ENCODE results near the gene HOXA13. TPM values are rescaled to one million over a fixed set of nuclear protein-coding genes. Genes with fewer than 3 reads are reported as not detected.

The HOXA13 gene
- total RNA-seq, 2 donors from 2014 or later: 0.14 TPM; not detected in 1

DNA sequence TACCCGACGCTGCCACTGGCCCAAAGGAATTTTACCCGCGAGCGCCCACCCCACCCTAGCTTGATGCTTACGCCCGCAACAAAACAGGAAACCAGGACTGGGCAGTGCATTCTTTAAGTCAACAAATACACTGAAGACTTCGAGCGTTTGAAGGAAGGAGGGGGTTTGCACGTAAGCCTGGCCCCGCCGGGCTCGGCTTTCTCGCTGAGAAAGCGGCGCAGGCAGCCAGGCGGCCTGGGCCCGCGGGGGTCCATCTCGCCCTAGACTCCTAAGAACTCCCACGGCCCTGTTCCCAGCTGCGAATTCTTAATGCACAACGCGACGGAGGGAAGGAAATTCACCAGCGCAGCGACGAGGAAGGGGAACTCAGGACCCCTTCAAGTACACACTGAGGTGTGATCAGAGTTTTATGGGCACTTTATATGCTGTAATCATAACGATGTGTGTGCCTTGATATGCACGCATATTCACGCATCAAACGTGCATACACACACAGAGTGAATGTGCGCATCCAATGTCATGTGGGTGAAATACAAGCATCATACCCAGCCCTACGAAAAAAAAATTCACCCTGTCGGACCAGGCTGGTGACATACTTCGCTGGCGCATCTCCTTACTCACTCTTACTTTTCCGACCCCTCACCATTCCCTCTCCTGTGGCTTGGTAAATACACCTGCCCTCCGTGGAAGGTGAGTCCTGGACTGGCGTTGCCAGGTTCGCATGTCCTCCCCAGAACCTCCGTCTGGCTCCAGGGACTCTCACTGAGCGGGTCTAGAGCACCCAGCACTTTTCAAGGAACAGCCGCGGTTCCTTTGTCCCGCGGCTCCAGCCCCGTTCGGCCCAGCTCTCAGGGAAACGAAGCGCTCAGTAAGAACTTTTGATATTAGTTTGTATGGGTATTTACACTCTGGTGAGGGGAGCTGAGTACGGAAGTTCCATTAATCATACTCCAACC, 5.7 kb upstream of the HOXA13 start:
- Histone ChIP-seq H3K4me3 (peak overlapping the region; percentile 44), H3K27me3 (replicated peaks; ENCODE audit: insufficient read depth) (peaks cover 53% of the 10 kb centered on the region), H3K9me3 (no peaks in the 10 kb centered on the region), H3K36me3 (no peaks in the 10 kb centered on the region), H3K4me1 (ENCODE audit: control insufficient read depth in 1 of 2, low read depth in 2 of 2) (peaks cover 12 to 30% of the 10 kb centered on the region in 2 donors), H3K27ac (no peak overlapping the region)
- TF ChIP-seq CTCF (IDR thresholded peaks at IDR 0.05): no peak
- ATAC-seq (ENCODE audit: insufficient number of reproducible peaks, low FRiP score, low read depth): no peak
- no peak for DNase-seq (ENCODE audit: low spot score)

- Histone ChIP-seq H3K4me1 (ENCODE audit: control insufficient read depth in 1 of 2, low read depth in 2 of 2) (peaks cover 16 to 34% of the 10 kb centered on the region in 2 donors), H3K27ac (no peak overlapping the region), H3K9me3 (no peaks in the 10 kb centered on the region), H3K27me3 (replicated peaks; ENCODE audit: insufficient read depth) (peaks cover 58% of the 10 kb centered on the region), H3K4me3 (peak overlapping the region; percentile 44), H3K36me3 (no peaks in the 10 kb centered on the region)
- DNase-seq (ENCODE audit: low spot score) (no peak), ATAC-seq (ENCODE audit: insufficient number of reproducible peaks, low FRiP score, low read depth) (no peak)
- no peak for TF ChIP-seq CTCF (IDR thresholded peaks at IDR 0.05)
Measured at GRCh38 chr7:27204851-27205322, 5.0 kb upstream of the HOXA13 start.

- Histone ChIP-seq H3K4me3 (no peak overlapping the region), H3K27me3 (replicated peaks; ENCODE audit: insufficient read depth) (peaks cover 60% of the 10 kb centered on the region), H3K4me1 (ENCODE audit: control insufficient read depth in 1 of 2, low read depth in 2 of 2) (peaks cover 16 to 38% of the 10 kb centered on the region in 2 donors), H3K9me3 (no peaks in the 10 kb centered on the region), H3K36me3 (no peaks in the 10 kb centered on the region), H3K27ac (no peak overlapping the region)
- DNase-seq (ENCODE audit: low spot score) (no peak), ATAC-seq (ENCODE audit: insufficient number of reproducible peaks, low FRiP score, low read depth) (no peak)
- TF ChIP-seq CTCF (IDR thresholded peaks at IDR 0.05): no peak
Measured at GRCh38 chr7:27203964-27204594, 4.2 kb upstream of the HOXA13 start.

DNA sequence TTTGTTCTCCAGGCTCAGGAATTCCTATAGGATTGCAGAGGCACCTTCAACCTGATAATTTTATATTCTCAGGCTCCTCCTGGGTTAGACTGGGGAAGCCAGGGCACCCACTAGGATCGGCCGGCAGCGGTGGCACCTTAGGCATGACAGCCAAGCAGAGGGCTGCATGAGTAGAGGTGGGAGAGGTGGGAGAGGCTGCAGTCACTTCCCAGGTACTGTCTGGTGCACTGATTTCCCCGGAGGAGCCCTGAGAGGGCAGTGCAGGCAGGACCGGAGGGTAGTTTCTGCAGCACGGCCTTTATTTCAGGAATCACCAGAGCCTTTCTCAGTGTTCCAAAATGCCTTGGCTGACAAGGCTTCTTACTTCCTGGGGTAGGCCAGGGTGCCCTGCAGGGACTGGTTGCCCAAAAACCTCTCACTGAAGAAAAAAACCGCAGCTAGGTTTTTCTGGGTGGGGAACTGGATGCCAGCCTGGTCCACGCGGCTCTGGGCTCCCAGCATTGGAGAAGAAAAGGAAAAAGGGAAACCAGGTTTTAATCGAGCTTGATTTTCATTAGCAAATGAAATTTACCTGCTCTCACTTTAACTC, 3.6 kb upstream of the HOXA13 start:
- no peaks in the 10 kb centered on the region for H3K9me3 ChIP-seq
- H3K36me3 ChIP-seq: no peaks in the 10 kb centered on the region
- ATAC-seq (ENCODE audit: insufficient number of reproducible peaks, low FRiP score, low read depth): no peak
- no peak for TF ChIP-seq CTCF (IDR thresholded peaks at IDR 0.05)
- no peak for DNase-seq (ENCODE audit: low spot score)
- H3K4me3 ChIP-seq: no peak overlapping the region
- no peak overlapping the region for H3K27ac ChIP-seq
- H3K4me1 ChIP-seq (ENCODE audit: control insufficient read depth in 1 of 2, low read depth in 2 of 2): peaks cover 16 to 41% of the 10 kb centered on the region in 2 donors
- peaks cover 66% of the 10 kb centered on the region for H3K27me3 ChIP-seq (replicated peaks; ENCODE audit: insufficient read depth)

- H3K27ac ChIP-seq: no peak overlapping the region
Measured at GRCh38 chr7:27202862-27203134, 2.9 kb upstream of the HOXA13 start.

More at GRCh38 chr7:27202862-27203134, 2.9 kb upstream of the HOXA13 start:
- Histone ChIP-seq H3K36me3 (no peaks in the 10 kb centered on the region), H3K9me3 (no peaks in the 10 kb centered on the region), H3K4me3 (no peak overlapping the region), H3K27me3 (replicated peaks; ENCODE audit: insufficient read depth) (peaks cover 73% of the 10 kb centered on the region), H3K4me1 (ENCODE audit: control insufficient read depth in 1 of 2, low read depth in 2 of 2) (peaks cover 16 to 41% of the 10 kb centered on the region in 2 donors)
- no peak for ATAC-seq (ENCODE audit: insufficient number of reproducible peaks, low FRiP score, low read depth)
- no peak for DNase-seq (ENCODE audit: low spot score)
- no peak for TF ChIP-seq CTCF (IDR thresholded peaks at IDR 0.05)

Data from thoracic aorta (tissue), 2 donors.